Measurements from ENCODE around the gene ARL5A. TPM values are rescaled to one million over a fixed set of nuclear protein-coding genes. Genes with fewer than 3 reads are reported as not detected.
"Not testable (repeated sequence)": the region's sequence is repeated elsewhere in the genome, so short reads cannot be mapped to it uniquely, and the experiment has no call there.

ARL5A gene
- 74.4 and 129 TPM in 2 replicates for total RNA-seq (ENCODE audit: low replicate concordance)

DNA sequence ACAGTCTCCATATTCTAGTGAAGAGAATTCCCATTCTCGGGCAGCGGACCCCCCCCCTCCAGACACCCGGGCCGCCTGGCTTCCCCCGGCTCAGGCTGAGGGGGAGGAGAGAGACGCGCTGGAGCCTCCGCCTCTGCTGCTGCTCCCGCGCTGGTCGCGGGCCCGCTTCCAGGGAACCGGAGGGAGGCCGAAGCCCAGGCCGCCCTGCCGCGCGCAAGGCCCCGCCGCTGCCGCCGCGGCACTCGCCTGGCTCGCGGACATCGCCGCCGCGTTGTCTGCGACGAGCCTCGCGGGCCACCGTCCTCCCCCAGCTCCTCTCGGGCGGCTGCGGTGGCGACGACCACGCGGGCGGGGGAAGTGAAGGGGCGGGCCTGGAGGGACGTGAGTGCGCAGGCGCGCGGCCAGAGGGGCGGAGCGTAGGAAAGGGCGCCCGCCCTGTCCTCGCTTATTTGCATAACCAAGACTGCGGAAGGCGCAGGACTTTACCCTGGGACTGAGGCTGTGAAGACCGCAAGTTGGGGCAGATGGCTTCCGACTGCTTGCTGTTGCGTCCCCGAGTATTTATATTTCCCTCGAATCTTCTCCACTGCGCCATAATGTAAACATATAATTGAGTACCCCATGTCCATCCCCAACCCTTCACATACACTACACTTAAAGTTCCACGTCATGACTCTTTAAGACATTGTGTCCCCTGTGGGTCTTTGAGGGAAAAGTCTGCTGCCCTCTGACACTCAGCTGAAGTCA lies at the start of gene ARL5A:
Gene ARL5A (minus strand): TSS at position 279 of the 747 bp plus-strand sequence. CDS start 245 bp downstream, at position 34.
- Histone ChIP-seq H3K27me3 (no peaks in the 10 kb centered on the region), H3K36me3 (no peaks in the 10 kb centered on the region), H3K4me3 (peak within 1 kb of the TSS; percentile 81), H3K27ac (no peak within 1 kb of the TSS), H3K4me1 (peaks cover 35% of the 10 kb centered on the region), H3K4me2 (peak within 1 kb of the TSS; percentile 86), H4K20me1 (ENCODE audit: low read depth) (peaks cover 42% of the 10 kb centered on the region), H3K79me2 (ENCODE audit: low read depth) (peaks cover 48% of the 10 kb centered on the region), H3K9me3 (ENCODE audit: low read depth) (no peaks in the 10 kb centered on the region), H3K9ac (peak within 1 kb of the TSS; percentile 68), H3F3A (ENCODE audit: low read depth) (no peaks in the 10 kb centered on the region), H2AFZ (replicated peaks) (peak within 1 kb of the TSS; percentile 88)
- peaks cover 29% of the 10 kb centered on the region for H3K4me1 Mint-ChIP-seq
- H3K27me3 Mint-ChIP-seq (ENCODE audit: insufficient read depth, low read depth): peaks cover 2% of the 10 kb centered on the region
- H3K36me3 Mint-ChIP-seq: no peaks in the 10 kb centered on the region
- H3K27ac Mint-ChIP-seq: peak within 1 kb of the TSS; percentile 94
- TF ChIP-seq CTCF (IDR thresholded peaks at IDR 0.05) (no peak), EZH2 (IDR thresholded peaks at IDR 0.05) (no peak), EZH2phosphoT487 (IDR thresholded peaks at IDR 0.05) (no peak)
- peak within 1 kb of the TSS; percentile 99 for H3K4me3 Mint-ChIP-seq
- DNase-seq (ENCODE audit: low spot score): peak; percentile 96
- H3K9me3 Mint-ChIP-seq: no peaks in the 10 kb centered on the region

- not testable (repeated sequence) for H3K4me1 ChIP-seq; H3K27ac Mint-ChIP-seq; H4K20me1 ChIP-seq (ENCODE audit: low read depth); H3K4me2 ChIP-seq; H3K27me3 ChIP-seq; H3K27me3 Mint-ChIP-seq (ENCODE audit: insufficient read depth, low read depth); H3K36me3 ChIP-seq; H2AFZ ChIP-seq (replicated peaks); H3K9me3 ChIP-seq (ENCODE audit: low read depth); H3K4me3 ChIP-seq; H3K9ac ChIP-seq; H3K27ac ChIP-seq; DNase-seq (ENCODE audit: low spot score); H3K4me3 Mint-ChIP-seq; H3K9me3 Mint-ChIP-seq; H3K4me1 Mint-ChIP-seq; H3K79me2 ChIP-seq (ENCODE audit: low read depth); H3F3A ChIP-seq (ENCODE audit: low read depth)
- peaks cover 23% of the 10 kb centered on the region for H3K36me3 Mint-ChIP-seq
Observed at GRCh38 chr2:151875631-151876030, 47.4 kb upstream of the ARL5A start.

DNA sequence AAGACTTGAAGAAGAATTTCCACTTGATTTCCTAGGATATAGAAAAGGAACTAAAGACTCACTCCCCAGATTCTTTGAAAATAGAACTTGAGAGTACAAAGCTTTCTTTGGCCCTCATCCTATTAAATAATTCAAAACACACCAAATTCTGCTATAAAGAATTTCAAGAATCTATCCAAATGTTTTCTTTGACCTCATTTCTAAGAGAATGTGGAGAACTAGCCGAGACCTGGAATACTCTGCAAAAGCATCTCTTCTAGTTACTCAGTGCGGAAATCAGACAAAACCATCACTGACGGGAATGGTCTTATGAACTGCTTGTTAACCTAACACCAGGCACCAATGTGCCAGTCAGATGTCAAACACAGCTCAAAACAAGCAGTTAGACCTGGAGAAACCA lies 44.2 kb upstream of the ARL5A start:
- no peak overlapping the region for H3K4me2 ChIP-seq
- no peaks in the 10 kb centered on the region for H3K9me3 ChIP-seq (ENCODE audit: low read depth)
- H3K4me1 Mint-ChIP-seq: peaks cover 25% of the 10 kb centered on the region
- H4K20me1 ChIP-seq (ENCODE audit: low read depth): no peaks in the 10 kb centered on the region
- H3K4me1 ChIP-seq: no peaks in the 10 kb centered on the region
- H3K9ac ChIP-seq: no peak overlapping the region
- H3K27me3 ChIP-seq: no peaks in the 10 kb centered on the region
- no peak overlapping the region for H3K4me3 ChIP-seq
- no peak overlapping the region for H3K27ac Mint-ChIP-seq
- H3K36me3 ChIP-seq: peaks cover 3% of the 10 kb centered on the region
- no peak for DNase-seq (ENCODE audit: low spot score)
- H3F3A ChIP-seq (ENCODE audit: low read depth): no peaks in the 10 kb centered on the region
- H3K9me3 Mint-ChIP-seq: peaks cover 7% of the 10 kb centered on the region
- H3K27me3 Mint-ChIP-seq (ENCODE audit: insufficient read depth, low read depth): no peaks in the 10 kb centered on the region
- H3K79me2 ChIP-seq (ENCODE audit: low read depth): no peaks in the 10 kb centered on the region
- no peak overlapping the region for H3K27ac ChIP-seq
- no peak overlapping the region for H2AFZ ChIP-seq (replicated peaks)
- no peak for TF ChIP-seq EZH2phosphoT487 (IDR thresholded peaks at IDR 0.05)
- no peak for TF ChIP-seq CTCF (IDR thresholded peaks at IDR 0.05)
- TF ChIP-seq EZH2 (IDR thresholded peaks at IDR 0.05): no peak
- H3K36me3 Mint-ChIP-seq: peaks cover 19% of the 10 kb centered on the region
- no peak overlapping the region for H3K4me3 Mint-ChIP-seq

GRCh38 chr2:151869291-151869690 lies 41.1 kb upstream of the ARL5A start:
- no peak overlapping the region for H3K27ac Mint-ChIP-seq
- Histone ChIP-seq H3K4me2 (no peak overlapping the region), H3K4me3 (no peak overlapping the region), H3K27ac (no peak overlapping the region), H3K4me1 (no peaks in the 10 kb centered on the region), H3K36me3 (peaks cover 3% of the 10 kb centered on the region), H4K20me1 (ENCODE audit: low read depth) (no peaks in the 10 kb centered on the region), H3K9ac (no peak overlapping the region), H2AFZ (replicated peaks) (no peak overlapping the region), H3K79me2 (ENCODE audit: low read depth) (no peaks in the 10 kb centered on the region), H3K9me3 (ENCODE audit: low read depth) (no peaks in the 10 kb centered on the region), H3F3A (ENCODE audit: low read depth) (no peaks in the 10 kb centered on the region), H3K27me3 (no peaks in the 10 kb centered on the region)
- peaks cover 22% of the 10 kb centered on the region for H3K4me1 Mint-ChIP-seq
- TF ChIP-seq EZH2phosphoT487 (IDR thresholded peaks at IDR 0.05): no peak
- H3K4me3 Mint-ChIP-seq: no peak overlapping the region
- H3K36me3 Mint-ChIP-seq: peaks cover 13% of the 10 kb centered on the region
- peaks cover 2% of the 10 kb centered on the region for H3K9me3 Mint-ChIP-seq
- H3K27me3 Mint-ChIP-seq (ENCODE audit: insufficient read depth, low read depth): no peaks in the 10 kb centered on the region
- no peak for DNase-seq (ENCODE audit: low spot score)

Data from neural progenitor cell (in vitro differentiated cells).